B cell (primary cell): ENCODE measurements around the gene MBNL2. TPM values are rescaled to one million over a fixed set of nuclear protein-coding genes. Genes with fewer than 3 reads are reported as not detected.

Experiments
- ATAC-seq: fragments of 200-7000 bp; cut with Tn5 transposase; one replicate; pipeline ENCODE4 v1.10.0; 2021; ENCODE audit warnings: low read depth, mild to moderate bottlenecking, moderate number of reproducible peaks, moderate library complexity
- CTCF ChIA-PET: fragments of 350-600 bp; sonication (Branson Sonifier 250); formaldehyde crosslinking; loops from one replicate; lab custom pipeline; 2021; ENCODE audit warnings: antibody characterized with exemption, inconsistent platforms; lab: Charles Lee
- POLR2A ChIA-PET: fragments of 350-600 bp; sonication (Branson Sonifier 250); formaldehyde crosslinking; loops from one replicate; lab custom pipeline; 2021; ENCODE audit warnings: antibody characterized with exemption; lab: Charles Lee
- DNase-seq: peaks from one replicate; pipeline ENCODE4 v3.0.0; 2013
- H2AFZ ChIP-seq: 2 replicates; pipeline ENCODE4 v1.6.1; 2012; ENCODE audit warnings: mild to moderate bottlenecking, low read depth, low read length; ENCODE audit not compliant: insufficient read depth, poor library complexity, severe bottlenecking
- H3K27ac ChIP-seq, 2 donors: 1 replicate in 1 of 2; 2 replicates in 1 of 2; pipeline ENCODE4 v1.5.1; 2012 to 2013; ENCODE audit warnings: low read length in 2 of 2, mild to moderate bottlenecking in 2 of 2, moderate library complexity in 1 of 2
- H3K27me3 ChIP-seq, 4 experiments: fragments of 200-600 bp in 1 of 4; sonication (generic) in 1 of 4; replicated peaks in 1 of 4; 1 replicate in 2 of 4; 2 replicates in 2 of 4; pipeline versions ENCODE4 v1.6.1 to v1.7.0; 2013 to 2016; ENCODE audit warnings: low read length in 3 of 4, mild to moderate bottlenecking in 2 of 4, mixed read lengths in 1 of 4, moderate library complexity in 1 of 4; ENCODE audit not compliant: insufficient read depth in 4 of 4, control insufficient read depth in 3 of 4; ENCODE audit errors: control extremely low read depth in 1 of 4
- H3K36me3 ChIP-seq, 2 experiments: replicated peaks in 1 of 2; 1 replicate in 1 of 2; 2 replicates in 1 of 2; pipeline versions ENCODE4 v1.6.1 to v1.7.1; 2013; ENCODE audit warnings: low read length in 1 of 2; ENCODE audit not compliant: insufficient read depth in 2 of 2, control insufficient read depth in 1 of 2; ENCODE audit errors: control extremely low read depth in 1 of 2, extremely low read depth in 1 of 2
- H3K4me1 ChIP-seq, 2 donors: fragments of 200-600 bp in 1 of 2; sonication (generic) in 1 of 2; 1 replicate in 1 of 2; 2 replicates in 1 of 2; pipeline versions ENCODE4 v1.5.1 to v1.6.1; 2013 to 2017; ENCODE audit warnings: low read length in 2 of 2; ENCODE audit not compliant: control insufficient read depth in 2 of 2, insufficient read depth in 2 of 2
- H3K4me2 ChIP-seq: replicated peaks from 2 replicates; pipeline ENCODE3; 2012; ENCODE audit warnings: mild to moderate bottlenecking, low read depth, low read length; ENCODE audit not compliant: poor library complexity, severe bottlenecking
- H3K4me3 ChIP-seq, 5 experiments: fragments of 200-600 bp in 1 of 5; sonication (generic) in 1 of 5; 1 replicate in 3 of 5; 2 replicates in 2 of 5; pipeline versions ENCODE4 v1.5.1 to v1.7.0; 2011 to 2016; ENCODE audit warnings: low read length in 4 of 5, mild to moderate bottlenecking in 4 of 5, low read depth in 2 of 5, control low read depth in 1 of 5, moderate library complexity in 1 of 5; ENCODE audit not compliant: insufficient read depth in 1 of 5; ENCODE audit errors: control extremely low read depth in 1 of 5, extremely low read depth in 1 of 5
- H3K79me2 ChIP-seq: fragments of 200-600 bp; sonication (generic); one replicate; pipeline ENCODE4 v1.6.0; 2016; ENCODE audit warnings: low read length; ENCODE audit not compliant: control insufficient read depth, insufficient read depth
- H3K9ac ChIP-seq: fragments of 200-600 bp; sonication (generic); 2 replicates; pipeline ENCODE4 v1.6.1; 2017; ENCODE audit warnings: mild to moderate bottlenecking, low read length, moderate library complexity
- H3K9me3 ChIP-seq, 3 donors: one replicate each; pipeline versions ENCODE4 v1.6.1 to v1.7.1; 2013; ENCODE audit warnings: low read length in 2 of 3; ENCODE audit not compliant: control insufficient read depth in 2 of 3, insufficient read depth in 1 of 3; ENCODE audit errors: control extremely low read depth in 1 of 3
- H4K20me1 ChIP-seq: 2 replicates; pipeline ENCODE4 v1.6.0; 2012; ENCODE audit warnings: mild to moderate bottlenecking, low read length; ENCODE audit not compliant: insufficient read depth, control insufficient read depth, poor library complexity, severe bottlenecking
- H3K27ac Mint-ChIP-seq: one replicate; pipeline ENCODE4 v1.8.0; 2021; ENCODE audit warnings: mixed read lengths
- H3K27me3 Mint-ChIP-seq: one replicate; pipeline ENCODE4 v1.8.0; 2021; ENCODE audit warnings: mixed read lengths
- H3K4me1 Mint-ChIP-seq: one replicate; pipeline ENCODE4 v1.8.0; 2021; ENCODE audit warnings: mixed read lengths
- H3K4me3 Mint-ChIP-seq: one replicate; pipeline ENCODE4 v1.8.0; 2021; ENCODE audit warnings: mixed read lengths
- H3K9me3 Mint-ChIP-seq: one replicate; pipeline ENCODE4 v1.8.0; 2022; ENCODE audit warnings: mixed read lengths; ENCODE audit not compliant: insufficient read depth
- CTCF ChIP-seq: fragments of 200-600 bp; IDR thresholded peaks from one replicate; pipeline ENCODE4 v1.8.0; 2022; ENCODE audit warnings: antibody characterized with exemption, mild to moderate bottlenecking
- EZH2 ChIP-seq: IDR thresholded peaks from 2 replicates; pipeline ENCODE4 v1.6.1; 2012; ENCODE audit warnings: borderline replicate concordance, low read depth, mild to moderate bottlenecking, moderate library complexity, low read length; ENCODE audit not compliant: insufficient read depth, poor library complexity, severe bottlenecking
- WGBS: methylation state at CpG from one replicate; pipeline ENCODE4 v1.1.5; 2013; ENCODE audit warnings: missing lambda C conversion rate; ENCODE audit not compliant: insufficient coverage; 5-methylcytosine and 5-hydroxymethylcytosine counted together
- intact Hi-C: fragments of 100-400 bp; cut with micrococcal nuclease; formaldehyde crosslinking; loops from one replicate; pipeline ENCODE4 v1.10.0; 2022
- polyA plus RNA-seq: library from polyadenylated mRNA; depleted of rRNA; stranded (reverse); fragments of >200 nt; gene quantifications from 2 replicates; pipeline ENCODE4 v1.2.3, GENCODE V29; 2012
- total RNA-seq, 2 donors: library from RNA; stranded (reverse); fragments of 120-200 nt in 1 of 2; gene quantifications; 1 replicate in 1 of 2; 2 replicates in 1 of 2; pipeline versions ENCODE4 v1.2.3 to v1.2.4, GENCODE V29; 2013 to 2022

MBNL2 gene
- total and polyA plus RNA-seq, 2 donors (not counting 1 experiment from before 2014, with no cell fraction given), result 6.9 to 50.1 TPM

GRCh38 chr13:97226788-97227627 is 4.9 kb downstream of the MBNL2 start:
- no peaks in the 10 kb centered on the region for H3K27me3 Mint-ChIP-seq
- Histone ChIP-seq H3K4me3 (peak overlapping the region in 2 of 5 experiments; percentile 20 to 29), H3K79me2 (peaks cover 100% of the 10 kb centered on the region), H3K27me3 (no peaks in the 10 kb centered on the region), H3K4me2 (peak overlapping the region; percentile 87), H3K9me3 (no peaks in the 10 kb centered on the region), H3K4me1 (peaks cover 43 to 44% of the 10 kb centered on the region in 2 donors), H4K20me1 (peaks cover 62% of the 10 kb centered on the region), H3K9ac (peak overlapping the region; percentile 43), H3K36me3 (peaks cover 0 to 11% of the 10 kb centered on the region in 2 experiments), H2AFZ (peak overlapping the region; percentile 23), H3K27ac (peak overlapping the region in 1 of 2 donors; percentile 95)
- peaks cover 71% of the 10 kb centered on the region for H3K4me1 Mint-ChIP-seq
- peak overlapping the region; percentile 79 for H3K4me3 Mint-ChIP-seq
- intact Hi-C loops, result loop anchor here (2.0 to 10.0 kb wide), 4 partner anchors 14 to 1348 kb away; partner anchors contain the start of gene STK24
- ATAC-seq (no peak), DNase-seq (peak; percentile 32)
- ChIA-PET CTCF (interaction anchor here (2.1 kb wide), 1 partner anchor 117 kb away, joined by 12 read pairs; no protein-coding TSS in a partner anchor), POLR2A (interaction anchor here (0.6 kb wide), 1 partner anchor 8 kb away, joined by 3 read pairs; no protein-coding TSS in a partner anchor)
- 57% methylated on average over 2 of the region's 6 CpGs for WGBS
- no peak for TF ChIP-seq CTCF
- TF ChIP-seq EZH2, result no peak
- no peaks in the 10 kb centered on the region for H3K9me3 Mint-ChIP-seq
- H3K27ac Mint-ChIP-seq, result peak overlapping the region; percentile 73
